Measurements from ENCODE around the gene LAMA1.

The LAMA1 gene

GRCh38 chr18:7111134-7111533, 6.5 kb downstream of the LAMA1 start:
- Histone ChIP-seq H3K27me3 (ENCODE audit: insufficient read depth, low read length) (no peaks in the 10 kb centered on the region), H4K12ac (ENCODE audit: low read depth, low read length) (no peak overlapping the region), H2AFZ (ENCODE audit: insufficient read depth, low read length, poor library complexity) (no peak overlapping the region), H3K9me3 (ENCODE audit: insufficient read depth, low read depth, low read length) (no peaks in the 10 kb centered on the region), H4K8ac (ENCODE audit: low read depth, low read length) (no peak overlapping the region), H3K27ac (ENCODE audit: low read depth, low read length) (no peak overlapping the region), H3K79me2 (ENCODE audit: control insufficient read depth, insufficient read depth, low read length, poor library complexity) (peaks cover 7% of the 10 kb centered on the region), H3K14ac (ENCODE audit: low read length) (no peak overlapping the region), H3K9ac (ENCODE audit: low read length) (no peak overlapping the region), H3K18ac (ENCODE audit: low read length) (no peak overlapping the region), H3K4me1 (ENCODE audit: control insufficient read depth in 1 of 2, insufficient read depth in 2 of 2, low read length in 2 of 2) (peaks cover 7 to 12% of the 10 kb centered on the region in 2 experiments), H2BK12ac (ENCODE audit: low read length) (no peak overlapping the region), H4K91ac (ENCODE audit: low read depth, low read length) (no peak overlapping the region), H2AK5ac (ENCODE audit: low read length) (no peak overlapping the region), H3K23ac (ENCODE audit: low read length) (no peak overlapping the region), H3K79me1 (ENCODE audit: low read length) (peaks cover 3% of the 10 kb centered on the region), H2BK120ac (ENCODE audit: insufficient read depth, low read length, poor library complexity) (no peak overlapping the region), H3K36me3 (ENCODE audit: control insufficient read depth in 1 of 2, insufficient read depth in 2 of 2, low read length in 2 of 2) (no peaks in the 10 kb centered on the region), H2BK5ac (ENCODE audit: low read depth, low read length, poor library complexity) (no peak overlapping the region), H3K4me3 (ENCODE audit: low read depth, low read length) (no peak overlapping the region), H3K4me2 (ENCODE audit: low read length) (no peak overlapping the region), H3K4ac (ENCODE audit: low read depth, low read length) (no peak overlapping the region)
- WGBS (ENCODE audit: extremely low coverage, insufficient coverage, insufficient read length): no CpG with 5 or more reads among the region's 2 CpGs
- DNase-seq: peak in 1 of 2 donors; percentile 66

- H3K4me2 ChIP-seq (ENCODE audit: low read length): no peak overlapping the region
- H4K12ac ChIP-seq (ENCODE audit: low read depth, low read length): no peak overlapping the region
- no peaks in the 10 kb centered on the region for H3K36me3 ChIP-seq (ENCODE audit: control insufficient read depth in 1 of 2, insufficient read depth in 2 of 2, low read length in 2 of 2)
- no peak overlapping the region for H3K9ac ChIP-seq (ENCODE audit: low read length)
- H3K27ac ChIP-seq (ENCODE audit: low read depth, low read length): no peak overlapping the region
- no peak overlapping the region for H2AFZ ChIP-seq (ENCODE audit: insufficient read depth, low read length, poor library complexity)
- no peak overlapping the region for H2AK5ac ChIP-seq (ENCODE audit: low read length)
- H2BK12ac ChIP-seq (ENCODE audit: low read length): no peak overlapping the region
- H3K79me1 ChIP-seq (ENCODE audit: low read length): no peaks in the 10 kb centered on the region
- H3K18ac ChIP-seq (ENCODE audit: low read length): no peak overlapping the region
- no peak overlapping the region for H3K14ac ChIP-seq (ENCODE audit: low read length)
- H2BK120ac ChIP-seq (ENCODE audit: insufficient read depth, low read length, poor library complexity): no peak overlapping the region
- no CpG with 5 or more reads among the region's 5 CpGs for WGBS (ENCODE audit: extremely low coverage, insufficient coverage, insufficient read length)
- H3K4me3 ChIP-seq (ENCODE audit: low read depth, low read length): no peak overlapping the region
- no peak overlapping the region for H2BK5ac ChIP-seq (ENCODE audit: low read depth, low read length, poor library complexity)
- no peak overlapping the region for H4K8ac ChIP-seq (ENCODE audit: low read depth, low read length)
- H4K91ac ChIP-seq (ENCODE audit: low read depth, low read length): no peak overlapping the region
- peaks cover 1% of the 10 kb centered on the region for H3K79me2 ChIP-seq (ENCODE audit: control insufficient read depth, insufficient read depth, low read length, poor library complexity)
- H3K9me3 ChIP-seq (ENCODE audit: insufficient read depth, low read depth, low read length): no peaks in the 10 kb centered on the region
- peaks cover 8% of the 10 kb centered on the region in 2 experiments for H3K4me1 ChIP-seq (ENCODE audit: control insufficient read depth in 1 of 2, insufficient read depth in 2 of 2, low read length in 2 of 2)
- DNase-seq: no peak
- no peak overlapping the region for H3K4ac ChIP-seq (ENCODE audit: low read depth, low read length)
- H3K23ac ChIP-seq (ENCODE audit: low read length): no peak overlapping the region
- no peaks in the 10 kb centered on the region for H3K27me3 ChIP-seq (ENCODE audit: insufficient read depth, low read length)
Observed at GRCh38 chr18:7105943-7106342, 11.7 kb downstream of the LAMA1 start.

- no peak overlapping the region for H2BK12ac ChIP-seq (ENCODE audit: low read length)
- no peak overlapping the region for H2AK5ac ChIP-seq (ENCODE audit: low read length)
- H2BK120ac ChIP-seq (ENCODE audit: insufficient read depth, low read length, poor library complexity): no peak overlapping the region
- no peak overlapping the region for H4K12ac ChIP-seq (ENCODE audit: low read depth, low read length)
- peaks cover 1% of the 10 kb centered on the region for H3K79me2 ChIP-seq (ENCODE audit: control insufficient read depth, insufficient read depth, low read length, poor library complexity)
- DNase-seq: no peak
- no peaks in the 10 kb centered on the region for H3K9me3 ChIP-seq (ENCODE audit: insufficient read depth, low read depth, low read length)
- H4K91ac ChIP-seq (ENCODE audit: low read depth, low read length): no peak overlapping the region
- H3K9ac ChIP-seq (ENCODE audit: low read length): no peak overlapping the region
- H2AFZ ChIP-seq (ENCODE audit: insufficient read depth, low read length, poor library complexity): no peak overlapping the region
- H3K4me1 ChIP-seq (ENCODE audit: control insufficient read depth in 1 of 2, insufficient read depth in 2 of 2, low read length in 2 of 2): peaks cover 4 to 6% of the 10 kb centered on the region in 2 experiments
- no peak overlapping the region for H4K8ac ChIP-seq (ENCODE audit: low read depth, low read length)
- H3K14ac ChIP-seq (ENCODE audit: low read length): no peak overlapping the region
- H3K23ac ChIP-seq (ENCODE audit: low read length): no peak overlapping the region
- no peak overlapping the region for H3K18ac ChIP-seq (ENCODE audit: low read length)
- H3K4me2 ChIP-seq (ENCODE audit: low read length): no peak overlapping the region
- no peaks in the 10 kb centered on the region for H3K79me1 ChIP-seq (ENCODE audit: low read length)
- no CpG with 5 or more reads among the region's 7 CpGs for WGBS (ENCODE audit: extremely low coverage, insufficient coverage, insufficient read length)
- no peak overlapping the region for H3K4ac ChIP-seq (ENCODE audit: low read depth, low read length)
- no peak overlapping the region for H3K27ac ChIP-seq (ENCODE audit: low read depth, low read length)
- H3K4me3 ChIP-seq (ENCODE audit: low read depth, low read length): no peak overlapping the region
- no peak overlapping the region for H2BK5ac ChIP-seq (ENCODE audit: low read depth, low read length, poor library complexity)
- no peaks in the 10 kb centered on the region for H3K36me3 ChIP-seq (ENCODE audit: control insufficient read depth in 1 of 2, insufficient read depth in 2 of 2, low read length in 2 of 2)
- no peaks in the 10 kb centered on the region for H3K27me3 ChIP-seq (ENCODE audit: insufficient read depth, low read length)
Observed at GRCh38 chr18:7105268-7105667, 12.3 kb downstream of the LAMA1 start.

- no peak overlapping the region for H3K4ac ChIP-seq (ENCODE audit: low read depth, low read length)
- no peak overlapping the region for H2BK12ac ChIP-seq (ENCODE audit: low read length)
- no peak overlapping the region for H3K27ac ChIP-seq (ENCODE audit: low read depth, low read length)
- H3K27me3 ChIP-seq (ENCODE audit: insufficient read depth, low read length): no peaks in the 10 kb centered on the region
- H2AFZ ChIP-seq (ENCODE audit: insufficient read depth, low read length, poor library complexity): no peak overlapping the region
- H3K4me3 ChIP-seq (ENCODE audit: low read depth, low read length): no peak overlapping the region
- H4K91ac ChIP-seq (ENCODE audit: low read depth, low read length): no peak overlapping the region
- no peaks in the 10 kb centered on the region for H3K79me1 ChIP-seq (ENCODE audit: low read length)
- H3K14ac ChIP-seq (ENCODE audit: low read length): no peak overlapping the region
- H3K9ac ChIP-seq (ENCODE audit: low read length): no peak overlapping the region
- H3K9me3 ChIP-seq (ENCODE audit: insufficient read depth, low read depth, low read length): no peaks in the 10 kb centered on the region
- H3K4me1 ChIP-seq (ENCODE audit: control insufficient read depth in 1 of 2, insufficient read depth in 2 of 2, low read length in 2 of 2): peaks cover 4 to 6% of the 10 kb centered on the region in 2 experiments
- H2BK5ac ChIP-seq (ENCODE audit: low read depth, low read length, poor library complexity): no peak overlapping the region
- no peak for DNase-seq
- no peak overlapping the region for H2BK120ac ChIP-seq (ENCODE audit: insufficient read depth, low read length, poor library complexity)
- H2AK5ac ChIP-seq (ENCODE audit: low read length): no peak overlapping the region
- peaks cover 1% of the 10 kb centered on the region for H3K79me2 ChIP-seq (ENCODE audit: control insufficient read depth, insufficient read depth, low read length, poor library complexity)
- no peaks in the 10 kb centered on the region for H3K36me3 ChIP-seq (ENCODE audit: control insufficient read depth in 1 of 2, insufficient read depth in 2 of 2, low read length in 2 of 2)
- H3K23ac ChIP-seq (ENCODE audit: low read length): no peak overlapping the region
- no peak overlapping the region for H3K4me2 ChIP-seq (ENCODE audit: low read length)
- no peak overlapping the region for H4K8ac ChIP-seq (ENCODE audit: low read depth, low read length)
- no peak overlapping the region for H3K18ac ChIP-seq (ENCODE audit: low read length)
- no CpG with 5 or more reads among the region's 4 CpGs for WGBS (ENCODE audit: extremely low coverage, insufficient coverage, insufficient read length)
- no peak overlapping the region for H4K12ac ChIP-seq (ENCODE audit: low read depth, low read length)
Observed at GRCh38 chr18:7104649-7105048, 12.9 kb downstream of the LAMA1 start.

All from trophoblast cell (in vitro differentiated cells and primary cell).